Mammary epithelial cell (primary cell): ENCODE measurements around the gene PERP.

Experiments
- CTCF ChIP-seq, 2 donors: IDR thresholded peaks in 1 of 2; conservative IDR thresholded peaks in 1 of 2; 2 replicates each; pipeline ENCODE4 v1.5.1; 2011 to 2012; ENCODE audit warnings: inconsistent platforms in 2 of 2, low read length in 2 of 2, mild to moderate bottlenecking in 2 of 2, control low read depth in 1 of 2, low read depth in 1 of 2; ENCODE audit not compliant: insufficient read depth in 1 of 2; ENCODE audit errors: extremely low read depth in 1 of 2
- EZH2 ChIP-seq: IDR thresholded peaks from 2 replicates; pipeline ENCODE4 v1.6.1; 2012; ENCODE audit warnings: low read length, inconsistent platforms, borderline replicate concordance

DNA sequence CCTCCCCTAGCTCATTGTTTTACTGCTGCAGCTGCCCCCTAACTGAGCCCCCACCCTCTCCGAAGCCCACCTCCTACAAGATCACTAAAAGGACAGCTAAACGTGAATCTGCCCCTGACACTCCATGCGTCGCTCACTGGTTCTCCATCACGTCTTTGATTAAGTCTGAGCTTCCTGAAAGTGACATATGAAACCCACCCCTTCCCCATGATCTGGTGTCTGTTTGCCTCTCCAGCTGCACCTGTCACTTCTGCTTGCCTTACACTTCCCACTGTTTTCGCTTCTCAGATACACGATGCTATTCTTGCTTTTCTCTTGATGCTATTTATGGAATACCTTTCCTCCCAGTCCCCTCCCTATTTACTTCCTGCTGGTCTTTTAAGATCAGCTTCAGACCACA is 8.0 kb upstream of the PERP start:
- TF ChIP-seq CTCF (conservative IDR thresholded peaks at IDR 0.05 in 1 of 2, IDR thresholded peaks at IDR 0.05 in 1 of 2; ENCODE audit: extremely low read depth in 1 of 2, insufficient read depth in 1 of 2, low read depth in 1 of 2, low read length in 2 of 2) (no peak), EZH2 (no peak)
